Right lobe of liver (tissue), 6 donors: ENCODE results near the gene CPD. TPM values are rescaled to one million over a fixed set of nuclear protein-coding genes. Genes with fewer than 3 reads are reported as not detected.

ENCODE experiments used
- ATAC-seq, 4 donors: fragments of 200-7000 bp; cut with Tn5 transposase; one replicate each; pipeline ENCODE4 v1.9.1; 2020; ENCODE audit warnings: mild to moderate bottlenecking in 4 of 4, moderate library complexity in 4 of 4
- DNase-seq, 3 donors: peaks; one replicate each; pipeline ENCODE4 v3.0.0-alpha.2; 2020
- H3K27ac ChIP-seq, 3 donors: fragments of 200-600 bp; one replicate each; pipeline ENCODE4 v1.8.0; 2022
- H3K27me3 ChIP-seq, 2 donors: fragments of 200-600 bp; one replicate each; pipeline ENCODE4 v1.8.0; 2022
- H3K36me3 ChIP-seq, 4 donors: fragments of 200-600 bp; sonication (generic) in 1 of 4; one replicate each; pipeline versions ENCODE4 v1.5.1 to v1.8.0; 2017 to 2022; ENCODE audit warnings: control low read depth in 1 of 4
- H3K4me1 ChIP-seq, 4 donors: fragments of 200-600 bp; sonication (generic) in 1 of 4; one replicate each; pipeline versions ENCODE4 v1.5.1 to v1.8.0; 2017 to 2022; ENCODE audit warnings: control low read depth in 1 of 4
- H3K4me3 ChIP-seq, 3 donors: fragments of 200-600 bp; one replicate each; pipeline ENCODE4 v1.8.0; 2022
- H3K9me3 ChIP-seq, 4 donors: fragments of 200-600 bp; sonication (generic) in 1 of 4; one replicate each; pipeline versions ENCODE4 v1.5.1 to v1.8.0; 2017 to 2022; ENCODE audit warnings: control low read depth in 1 of 4
- CTCF ChIP-seq, 4 donors: fragments of 200-600 bp in 3 of 4; fragments of 450-650 bp in 1 of 4; IDR thresholded peaks; one replicate each; pipeline versions ENCODE4 v1.5.1 to v1.8.0; 2016 to 2022; ENCODE audit warnings: antibody characterized with exemption in 4 of 4, mild to moderate bottlenecking in 2 of 4
- POLR2A ChIP-seq: fragments of 450-650 bp; IDR thresholded peaks from one replicate; pipeline ENCODE4 v1.6.1; 2017; ENCODE audit warnings: antibody characterized with exemption, mild to moderate bottlenecking
- WGBS: methylation state at CpG from one replicate; pipeline ENCODE4 v1.1.6; 2018; ENCODE audit warnings: low coverage, low lambda C conversion rate; ENCODE audit not compliant: insufficient coverage; ENCODE audit errors: missing lambda C conversion rate; 5-methylcytosine and 5-hydroxymethylcytosine counted together
- intact Hi-C, 2 donors: fragments of 100-400 bp; cut with DNase I; formaldehyde crosslinking; loops; one replicate each; pipeline versions ENCODE4 v1.11.2 to v1.14.1; 2022
- total RNA-seq, 6 experiments: library from RNA; depleted of rRNA in 2 of 6; stranded (reverse); fragments of >200 nt in 2 of 6; fragmentation: NEBNext Ultra II Directional in 3 of 6; extraction: Animal tissue kit (Norgen Biotek cat#: 25700) in 3 of 6; gene quantifications; one replicate each; pipeline versions ENCODE4 v1.1.0 to v1.2.4, GENCODE V29; 2016 to 2023
- donor health status: DM: no; HTN: yes; CAD: no.
- donor health status: DM: no; HTN: no; CAD: no.
- donor health status: DM: no; HTN: no; CAD: no.
- donor health status: DM: no; HTN: yes; CAD: no.
- donor health status: DM: no; HTN: yes; CAD: no.

Gene CPD
- total RNA-seq, 6 experiments from 2014 or later: 42.2 to 129 (median 53.5) TPM

- peaks cover 13 to 93% (median 29%) of the 10 kb centered on the region in 4 donors for H3K36me3 ChIP-seq
- no peaks in the 10 kb centered on the region for H3K27me3 ChIP-seq
- 55% methylated on average over 2 of the region's 2 CpGs for WGBS
- TF ChIP-seq POLR2A (no peak), CTCF (IDR thresholded peaks at IDR 0.05) (no peak)
- no peak for ATAC-seq
- no peak overlapping the region for H3K27ac ChIP-seq
- H3K4me1 ChIP-seq: no peaks in the 10 kb centered on the region
- H3K4me3 ChIP-seq: no peak overlapping the region
- intact Hi-C loops: no loop called here
- no peaks in the 10 kb centered on the region for H3K9me3 ChIP-seq
- no peak for DNase-seq
Observed at GRCh38 chr17:30493780-30494179, 115.1 kb downstream of the CPD start.

DNA sequence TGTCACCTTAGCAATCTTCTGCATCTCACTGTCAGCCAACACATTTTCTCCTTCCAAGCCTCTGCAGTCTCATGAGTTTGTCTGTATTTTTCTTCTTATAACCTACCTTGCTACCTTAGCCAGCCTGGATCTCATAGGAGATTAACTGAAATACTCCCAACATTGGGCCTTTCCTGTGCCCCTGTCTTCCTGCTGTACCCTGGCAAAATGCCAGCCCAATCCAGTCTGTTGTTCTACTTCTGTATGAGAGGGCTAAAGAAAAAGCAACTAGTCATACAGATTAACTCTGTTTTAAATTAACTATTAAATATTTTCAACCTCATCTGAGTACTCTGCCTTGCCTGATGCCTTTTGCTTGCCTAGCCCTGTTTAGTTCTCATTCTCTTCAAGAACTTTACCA, 116.9 kb downstream of the CPD start:
- no peak for DNase-seq

GRCh38 chr17:30503558-30503957, 124.8 kb downstream of the CPD start:
- Histone ChIP-seq H3K27me3 (no peaks in the 10 kb centered on the region), H3K9me3 (no peaks in the 10 kb centered on the region), H3K4me1 (no peaks in the 10 kb centered on the region), H3K27ac (no peak overlapping the region), H3K36me3 (peaks cover 0 to 38% (median 2%) of the 10 kb centered on the region in 4 donors), H3K4me3 (no peak overlapping the region)
- intact Hi-C loops: no loop called here
- ATAC-seq (no peak), DNase-seq (no peak)
- TF ChIP-seq CTCF (IDR thresholded peaks at IDR 0.05): no peak
- no peak for TF ChIP-seq POLR2A
- WGBS: 83% methylated on average over 4 of the region's 4 CpGs

More for the DNA sequence above, 116.9 kb downstream of the CPD start:
- Histone ChIP-seq H3K27me3 (no peaks in the 10 kb centered on the region), H3K36me3 (peaks cover 8 to 75% (median 24%) of the 10 kb centered on the region in 4 donors), H3K27ac (no peak overlapping the region), H3K4me3 (no peak overlapping the region), H3K9me3 (no peaks in the 10 kb centered on the region), H3K4me1 (no peaks in the 10 kb centered on the region)
- TF ChIP-seq POLR2A: no peak
- no peak for TF ChIP-seq CTCF (IDR thresholded peaks at IDR 0.05)
- intact Hi-C loops: no loop called here
- ATAC-seq: no peak

DNA sequence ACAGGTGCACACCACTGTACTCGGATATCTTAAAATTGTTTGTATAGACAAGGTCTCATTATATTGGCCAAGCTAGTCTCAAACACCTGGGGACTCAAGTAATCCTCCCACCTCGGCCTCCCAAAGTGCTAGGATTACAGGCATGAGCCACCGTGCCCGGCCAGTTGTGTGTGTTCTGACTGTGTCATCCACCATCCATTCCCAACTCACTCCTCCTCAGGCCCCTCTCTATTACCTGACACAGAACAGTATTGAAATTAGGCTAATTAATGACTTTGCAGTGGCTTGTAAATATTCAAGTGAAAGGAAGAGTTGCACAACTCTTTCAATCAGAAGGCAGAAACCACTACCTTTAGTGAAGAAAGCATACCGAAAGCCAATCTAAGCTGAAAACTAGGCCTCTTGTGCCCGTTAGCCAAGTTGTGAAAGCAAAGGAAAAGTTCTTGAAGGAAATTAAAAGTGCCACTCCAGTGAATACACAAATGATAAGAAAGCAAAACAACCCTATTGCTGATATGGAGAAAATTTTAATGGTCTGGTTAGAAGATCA, 127.2 kb downstream of the CPD start:
- TF ChIP-seq CTCF (IDR thresholded peaks at IDR 0.05) (no peak), POLR2A (no peak)
- Histone ChIP-seq H3K4me3 (no peak overlapping the region), H3K36me3 (peaks cover 0 to 38% (median 2%) of the 10 kb centered on the region in 4 donors), H3K27me3 (no peaks in the 10 kb centered on the region), H3K4me1 (no peaks in the 10 kb centered on the region), H3K27ac (no peak overlapping the region), H3K9me3 (no peaks in the 10 kb centered on the region)
- WGBS: 92% methylated on average over 6 of the region's 6 CpGs
- intact Hi-C loops: no loop called here
- DNase-seq: no peak
- ATAC-seq: no peak

- H3K4me1 ChIP-seq: no peaks in the 10 kb centered on the region
- intact Hi-C loops: no loop called here
- H3K36me3 ChIP-seq: peaks cover 0 to 38% (median under 1%) of the 10 kb centered on the region in 4 donors
- H3K27ac ChIP-seq: no peak overlapping the region
- ATAC-seq (no peak), DNase-seq (no peak)
- H3K27me3 ChIP-seq: no peaks in the 10 kb centered on the region
- H3K9me3 ChIP-seq: no peaks in the 10 kb centered on the region
- TF ChIP-seq CTCF (IDR thresholded peaks at IDR 0.05) (no peak), POLR2A (no peak)
- 100% methylated on average over 1 of the region's 1 CpG for WGBS
- no peak overlapping the region for H3K4me3 ChIP-seq
Observed at GRCh38 chr17:30506481-30506880, 127.8 kb downstream of the CPD start.
